ENCODE data around the gene TAS2R1.

Gene TAS2R1

DNA sequence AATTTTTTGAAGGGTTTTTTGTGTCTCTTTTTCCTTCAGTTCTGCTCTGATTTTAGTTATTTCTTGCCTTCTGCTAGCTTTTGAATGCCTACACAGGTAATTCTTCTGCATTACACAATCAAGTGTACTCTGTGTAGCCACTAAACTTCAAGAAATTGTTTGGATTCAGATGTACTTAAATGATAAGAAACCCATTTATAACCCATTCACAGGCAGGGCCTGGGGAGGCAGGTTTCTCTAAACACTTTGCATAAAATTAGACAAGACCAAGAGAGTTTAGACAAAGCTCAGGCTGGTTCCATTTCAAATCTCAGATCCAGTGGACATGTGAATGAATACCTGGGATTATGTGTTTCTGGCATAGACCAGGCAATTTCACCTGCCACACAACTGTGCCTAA is 43.0 kb downstream of the TAS2R1 start:
- DNase-seq (ENCODE audit: low spot score), result no peak

DNA sequence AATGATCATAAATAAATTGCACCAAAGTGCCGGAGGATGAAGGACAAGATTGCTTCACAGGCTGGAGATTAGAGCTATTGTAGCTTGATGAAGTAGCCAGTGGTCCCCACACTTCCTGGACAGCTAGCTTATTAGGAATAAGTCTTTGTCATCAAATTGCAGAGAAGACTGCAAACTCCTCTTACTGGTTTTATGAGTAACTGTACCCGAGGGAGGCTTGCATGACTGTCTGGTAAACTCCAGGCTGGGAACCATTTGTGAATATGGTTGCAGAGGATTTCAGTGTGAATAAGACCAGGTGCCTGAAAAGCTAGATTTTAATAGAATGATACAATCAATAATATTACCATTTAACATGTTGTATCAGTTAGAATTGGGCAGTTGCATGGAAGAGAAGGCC is 47.7 kb downstream of the TAS2R1 start:
- no peak for DNase-seq (ENCODE audit: low spot score)
